NCI-H2081 (cell line): Measurements from ENCODE around the gene USP5.

Experiments
- DNase-seq, 2 experiments: peaks; one replicate each; lab custom pipeline; 2025; lab: John Stamatoyannopoulos, UW

Gene USP5, protein sequence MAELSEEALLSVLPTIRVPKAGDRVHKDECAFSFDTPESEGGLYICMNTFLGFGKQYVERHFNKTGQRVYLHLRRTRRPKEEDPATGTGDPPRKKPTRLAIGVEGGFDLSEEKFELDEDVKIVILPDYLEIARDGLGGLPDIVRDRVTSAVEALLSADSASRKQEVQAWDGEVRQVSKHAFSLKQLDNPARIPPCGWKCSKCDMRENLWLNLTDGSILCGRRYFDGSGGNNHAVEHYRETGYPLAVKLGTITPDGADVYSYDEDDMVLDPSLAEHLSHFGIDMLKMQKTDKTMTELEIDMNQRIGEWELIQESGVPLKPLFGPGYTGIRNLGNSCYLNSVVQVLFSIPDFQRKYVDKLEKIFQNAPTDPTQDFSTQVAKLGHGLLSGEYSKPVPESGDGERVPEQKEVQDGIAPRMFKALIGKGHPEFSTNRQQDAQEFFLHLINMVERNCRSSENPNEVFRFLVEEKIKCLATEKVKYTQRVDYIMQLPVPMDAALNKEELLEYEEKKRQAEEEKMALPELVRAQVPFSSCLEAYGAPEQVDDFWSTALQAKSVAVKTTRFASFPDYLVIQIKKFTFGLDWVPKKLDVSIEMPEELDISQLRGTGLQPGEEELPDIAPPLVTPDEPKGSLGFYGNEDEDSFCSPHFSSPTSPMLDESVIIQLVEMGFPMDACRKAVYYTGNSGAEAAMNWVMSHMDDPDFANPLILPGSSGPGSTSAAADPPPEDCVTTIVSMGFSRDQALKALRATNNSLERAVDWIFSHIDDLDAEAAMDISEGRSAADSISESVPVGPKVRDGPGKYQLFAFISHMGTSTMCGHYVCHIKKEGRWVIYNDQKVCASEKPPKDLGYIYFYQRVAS

DNA sequence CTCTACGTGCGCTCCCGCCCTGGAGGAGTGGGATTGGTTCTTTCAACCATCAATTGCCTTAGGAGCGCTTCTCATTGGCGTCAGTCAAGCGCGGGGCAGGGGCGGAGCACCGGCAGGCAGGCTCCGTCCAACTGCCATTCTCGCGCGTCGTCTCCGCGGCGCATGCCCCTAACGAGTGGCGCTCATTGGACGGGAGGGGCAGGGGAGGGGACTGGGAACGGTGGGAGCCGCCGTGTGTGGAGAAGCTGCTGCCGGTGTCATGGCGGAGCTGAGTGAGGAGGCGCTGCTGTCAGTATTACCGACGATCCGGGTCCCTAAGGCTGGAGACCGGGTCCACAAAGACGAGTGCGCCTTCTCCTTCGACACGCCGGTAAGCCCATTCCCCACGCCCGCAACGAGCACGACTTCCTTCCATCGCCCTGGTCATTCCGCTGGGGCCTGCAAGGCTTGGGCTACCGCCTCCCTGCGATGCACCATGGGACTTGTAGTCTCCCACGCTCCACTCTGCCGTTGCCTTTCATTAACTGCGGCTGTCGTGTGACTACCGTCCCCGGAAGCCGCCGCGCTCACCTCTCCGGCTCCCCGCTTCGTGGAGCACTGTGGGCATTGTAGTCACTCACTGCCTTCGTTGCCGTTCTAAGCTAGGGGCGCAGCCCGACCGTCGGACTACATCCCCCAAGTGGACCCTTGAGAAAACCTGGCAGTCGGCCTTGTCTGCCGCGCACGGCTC, at the start of gene USP5:
TSS of gene USP5 (plus strand) at position 230 of the 730 bp plus-strand sequence. CDS start at position 260, 30 bp downstream.
- DNase-seq, result peak; percentile 99 to 100

DNA sequence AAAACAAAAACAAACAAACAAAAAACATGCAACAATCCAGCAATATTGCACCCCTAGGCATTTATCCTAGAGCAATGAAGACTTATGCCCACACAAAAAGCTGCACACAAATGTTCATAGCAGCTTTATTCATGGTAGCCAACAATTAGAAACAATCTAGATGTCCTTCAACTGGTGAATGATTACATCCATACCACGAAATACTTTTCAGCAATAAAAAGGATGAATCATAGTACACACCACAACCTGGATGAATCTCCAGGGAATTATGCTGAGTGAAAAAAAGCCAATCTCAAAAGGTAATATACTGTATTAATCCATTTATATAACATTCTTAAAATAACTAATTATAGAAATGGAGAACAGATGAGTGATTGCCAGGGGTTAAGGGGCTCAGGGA, 44.8 kb upstream of the USP5 start:
- DNase-seq, result no peak

- DNase-seq, result no peak
Observed at GRCh38 chr12:6809056-6809455, 42.9 kb upstream of the USP5 start.

DNA sequence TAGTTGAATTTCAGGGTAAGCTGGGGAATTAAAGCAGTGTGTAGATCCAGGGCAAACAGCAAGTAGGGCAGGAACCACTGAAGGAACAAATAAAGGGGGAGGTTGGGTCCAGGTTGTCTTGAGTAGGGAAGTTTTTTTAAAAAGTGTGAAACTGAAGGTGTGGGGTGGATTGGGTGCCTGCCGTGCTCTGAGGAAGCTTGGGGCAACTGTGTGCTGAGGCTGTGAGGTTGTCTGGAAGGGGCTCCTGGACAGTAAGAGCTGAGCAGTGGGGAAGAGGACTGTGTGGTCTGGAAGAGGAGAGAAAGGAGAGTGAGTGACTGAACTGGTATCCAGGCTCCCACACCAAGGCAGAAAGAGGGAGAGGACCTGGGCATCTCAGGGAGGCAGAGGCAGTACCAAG, 41.2 kb upstream of the USP5 start:
- no peak for DNase-seq

- DNase-seq, result no peak
Observed at GRCh38 chr12:6813363-6813762, 38.6 kb upstream of the USP5 start.

DNA sequence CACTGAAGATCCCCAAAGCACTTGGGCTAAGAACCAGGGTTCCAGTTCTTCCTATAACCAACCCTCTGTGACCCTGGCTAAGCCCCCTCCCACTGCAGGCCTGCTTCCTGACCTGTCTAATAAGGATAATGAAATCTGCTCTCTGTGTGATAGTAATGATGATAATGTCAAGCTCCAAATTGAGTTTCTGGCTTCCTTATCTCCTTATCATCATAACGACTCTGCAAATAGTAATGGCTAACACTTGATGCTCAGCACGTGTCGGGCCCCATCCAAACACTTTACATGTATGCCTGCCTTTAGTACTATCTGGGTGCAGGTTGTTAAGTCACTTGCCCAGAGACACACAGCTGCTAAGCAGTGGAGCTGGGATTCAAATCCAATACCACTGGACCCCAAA, 35.4 kb upstream of the USP5 start:
- no peak for DNase-seq

GRCh38 chr12:6817098-6817497, 34.9 kb upstream of the USP5 start:
- no peak for DNase-seq

DNA sequence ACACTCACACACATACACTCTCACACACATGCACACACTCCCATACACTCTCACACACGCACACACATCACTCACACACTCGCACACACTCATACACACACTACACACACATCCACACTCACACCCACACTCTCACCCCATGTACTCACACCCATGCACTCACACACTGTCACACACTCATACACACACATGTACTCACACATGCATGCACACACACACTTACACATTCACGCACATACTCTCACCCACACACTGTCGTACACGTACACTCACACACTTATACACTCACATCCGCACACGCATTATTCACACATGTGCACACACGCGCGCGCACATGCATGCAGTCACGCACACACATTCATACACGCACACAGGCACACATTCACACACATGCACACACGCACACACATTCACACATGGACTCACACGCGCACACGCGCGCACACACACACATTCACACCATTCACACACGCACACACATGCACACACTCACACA, 34.2 kb upstream of the USP5 start:
- no peak for DNase-seq

DNA sequence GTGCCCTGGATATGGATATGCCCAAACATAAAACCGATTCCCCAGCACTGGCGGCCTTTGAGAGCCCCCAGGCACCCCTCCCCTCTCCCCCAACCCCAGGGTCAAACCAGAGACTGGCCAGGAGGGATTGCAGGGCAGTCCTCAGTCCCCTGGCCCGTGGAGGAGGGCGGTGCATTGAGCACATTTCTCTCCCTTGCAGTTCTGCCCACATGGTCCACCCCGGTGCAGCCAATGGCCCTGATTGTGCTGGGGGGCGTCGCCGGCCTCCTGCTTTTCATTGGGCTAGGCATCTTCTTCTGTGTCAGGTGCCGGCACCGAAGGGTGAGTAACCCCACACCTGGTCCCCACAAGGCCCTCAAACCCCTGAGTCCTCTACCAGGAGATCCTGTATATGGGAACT, 33.7 kb upstream of the USP5 start:
- no peak for DNase-seq

DNA sequence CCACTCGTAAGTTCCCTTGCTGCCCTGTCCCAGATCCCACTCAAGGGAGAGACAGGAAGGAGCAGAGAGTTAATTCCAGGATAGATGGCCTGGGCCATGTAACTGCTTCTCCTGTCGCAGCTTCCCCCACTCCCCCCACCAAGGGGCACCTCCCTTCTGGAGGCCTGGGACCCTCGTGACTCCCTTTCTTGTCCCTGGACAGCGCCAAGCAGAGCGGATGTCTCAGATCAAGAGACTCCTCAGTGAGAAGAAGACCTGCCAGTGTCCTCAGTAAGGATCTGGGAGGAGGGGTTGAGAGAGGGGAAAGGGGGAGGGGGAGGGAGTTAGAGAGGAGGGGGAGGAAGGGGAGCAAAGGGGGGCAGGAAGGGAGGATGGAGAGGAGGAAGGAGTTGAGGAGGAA, 33.3 kb upstream of the USP5 start:
- DNase-seq, result no peak

DNA sequence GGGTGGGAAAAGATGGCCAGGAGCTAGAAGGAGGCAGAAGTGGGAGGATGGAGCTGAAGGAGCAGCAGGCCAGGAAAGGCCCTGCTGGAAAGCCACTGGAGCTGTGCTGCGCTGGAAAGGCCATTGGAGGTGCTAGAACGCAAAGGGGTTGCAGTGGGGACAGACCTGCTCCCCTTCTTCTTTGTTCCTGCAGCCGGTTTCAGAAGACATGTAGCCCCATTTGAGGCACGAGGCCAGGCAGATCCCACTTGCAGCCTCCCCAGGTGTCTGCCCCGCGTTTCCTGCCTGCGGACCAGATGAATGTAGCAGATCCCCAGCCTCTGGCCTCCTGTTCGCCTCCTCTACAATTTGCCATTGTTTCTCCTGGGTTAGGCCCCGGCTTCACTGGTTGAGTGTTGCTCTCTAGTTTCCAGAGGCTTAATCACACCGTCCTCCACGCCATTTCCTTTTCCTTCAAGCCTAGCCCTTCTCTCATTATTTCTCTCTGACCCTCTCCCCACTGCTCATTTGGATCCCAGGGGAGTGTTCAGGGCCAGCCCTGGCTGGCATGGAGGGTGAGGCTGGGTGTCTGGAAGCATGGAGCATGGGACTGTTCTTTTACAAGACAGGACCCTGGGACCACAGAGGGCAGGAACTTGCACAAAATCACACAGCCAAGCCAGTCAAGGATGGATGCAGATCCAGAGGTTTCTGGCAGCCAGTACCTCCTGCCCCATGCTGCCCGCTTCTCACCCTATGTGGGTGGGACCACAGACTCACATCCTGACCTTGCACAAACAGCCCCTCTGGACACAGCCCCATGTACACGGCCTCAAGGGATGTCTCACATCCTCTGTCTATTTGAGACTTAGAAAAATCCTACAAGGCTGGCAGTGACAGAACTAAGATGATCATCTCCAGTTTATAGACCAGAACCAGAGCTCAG, 32.6 kb upstream of the USP5 start:
- DNase-seq, result no peak

DNA sequence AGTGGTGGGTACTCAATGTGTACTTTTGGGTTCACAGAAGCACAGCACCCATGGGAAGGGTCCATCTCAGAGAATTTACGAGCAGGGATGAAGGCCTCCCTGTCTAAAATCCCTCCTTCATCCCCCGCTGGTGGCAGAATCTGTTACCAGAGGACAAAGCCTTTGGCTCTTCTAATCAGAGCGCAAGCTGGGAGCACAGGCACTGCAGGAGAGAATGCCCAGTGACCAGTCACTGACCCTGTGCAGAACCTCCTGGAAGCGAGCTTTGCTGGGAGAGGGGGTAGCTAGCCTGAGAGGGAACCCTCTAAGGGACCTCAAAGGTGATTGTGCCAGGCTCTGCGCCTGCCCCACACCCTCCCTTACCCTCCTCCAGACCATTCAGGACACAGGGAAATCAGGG, 31.8 kb upstream of the USP5 start:
- no peak for DNase-seq

- peak; percentile 53 to 68 for DNase-seq
Observed at GRCh38 chr12:6821591-6822425, 30.1 kb upstream of the USP5 start, which contains the start of gene GPR162. GPR162 (plus strand) TSS chr12:6821821; CDS start chr12:6823899, 2,078 bp downstream.

- DNase-seq, result no peak
Observed at GRCh38 chr12:6822426-6823135, 29.4 kb upstream of the USP5 start.

DNA sequence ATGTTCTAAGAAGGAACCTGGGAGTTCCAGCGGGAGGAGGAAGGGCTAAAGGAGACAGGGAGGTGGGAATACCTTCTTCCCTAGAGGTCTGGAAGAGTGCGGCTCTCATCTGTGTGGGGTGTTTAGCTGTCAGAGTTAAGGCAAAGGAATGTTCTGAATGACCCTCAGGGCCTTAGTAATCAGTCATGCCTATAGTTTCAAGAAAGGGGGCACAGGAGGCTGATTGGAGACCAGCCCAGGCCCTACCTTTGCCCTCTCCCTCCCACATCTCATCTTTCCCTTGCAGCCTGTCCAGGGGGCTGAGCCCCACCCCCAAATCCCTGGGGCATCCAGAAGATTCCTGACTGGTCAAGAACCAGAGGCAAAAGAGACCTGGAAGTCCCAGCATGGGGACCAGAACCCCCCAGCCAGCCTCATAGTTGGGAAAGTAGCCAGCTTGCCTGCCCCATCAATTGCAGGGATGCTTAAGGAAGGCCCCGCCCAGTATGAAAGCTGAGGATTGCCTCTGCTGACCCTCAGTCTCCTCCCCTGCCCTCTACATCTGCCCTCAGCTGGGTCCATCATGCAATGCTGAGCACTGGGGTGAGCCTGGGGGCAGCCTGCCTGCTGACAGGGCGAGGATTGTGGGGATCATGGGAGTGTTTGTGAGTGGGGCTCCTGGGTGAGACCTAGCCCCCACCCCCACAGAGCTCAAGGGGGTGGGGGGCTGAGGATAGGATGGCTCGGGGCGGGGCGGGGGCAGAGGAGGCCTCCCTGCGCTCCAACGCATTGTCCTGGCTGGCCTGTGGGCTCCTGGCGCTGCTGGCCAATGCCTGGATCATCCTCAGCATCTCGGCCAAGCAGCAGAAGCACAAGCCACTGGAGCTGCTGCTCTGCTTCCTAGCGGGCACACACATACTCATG, 28.5 kb upstream of the USP5 start:
- no peak for DNase-seq

DNA sequence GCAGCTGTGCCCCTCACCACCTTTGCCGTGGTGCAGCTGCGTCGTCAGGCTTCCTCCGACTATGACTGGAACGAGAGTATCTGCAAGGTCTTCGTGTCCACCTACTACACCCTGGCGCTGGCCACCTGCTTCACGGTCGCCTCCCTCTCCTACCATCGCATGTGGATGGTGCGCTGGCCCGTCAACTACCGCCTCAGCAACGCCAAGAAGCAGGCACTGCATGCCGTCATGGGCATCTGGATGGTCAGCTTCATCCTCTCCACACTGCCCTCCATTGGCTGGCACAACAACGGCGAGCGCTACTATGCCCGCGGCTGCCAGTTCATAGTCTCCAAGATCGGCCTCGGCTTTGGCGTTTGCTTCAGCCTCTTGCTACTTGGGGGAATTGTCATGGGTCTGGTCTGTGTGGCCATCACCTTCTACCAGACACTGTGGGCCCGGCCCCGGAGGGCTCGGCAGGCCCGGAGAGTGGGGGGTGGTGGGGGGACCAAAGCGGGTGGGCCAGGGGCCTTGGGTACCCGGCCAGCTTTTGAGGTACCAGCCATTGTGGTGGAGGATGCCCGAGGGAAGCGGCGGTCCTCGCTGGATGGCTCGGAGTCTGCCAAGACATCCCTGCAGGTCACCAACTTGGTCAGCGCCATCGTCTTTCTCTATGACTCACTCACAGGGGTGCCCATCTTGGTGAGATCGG, 27.7 kb upstream of the USP5 start:
- no peak for DNase-seq

- no peak for DNase-seq
Observed at GRCh38 chr12:6824901-6825381, 27.0 kb upstream of the USP5 start.
